A549 (cell line): Measurements from ENCODE around the gene SLC45A1.

Experiments
- BHLHE40 ChIP-seq: IDR thresholded peaks from 2 replicates; pipeline ENCODE4 v1.6.1; 2012; ENCODE audit warnings: low read depth, low read length, inconsistent platforms
- CBX8 ChIP-seq: fragments of 200-600 bp; sonication (generic); IDR thresholded peaks from 2 replicates; pipeline ENCODE4 v1.6.1; 2016
- CHD2 ChIP-seq: fragments of 150-350 bp; IDR thresholded peaks from 2 replicates; pipeline ENCODE4 v1.6.1; 2014; ENCODE audit warnings: low read length; ENCODE audit not compliant: partially characterized antibody
- CTCF ChIP-seq: fragments of >200 bp; sonication (Bioruptor Twin); formaldehyde crosslinking; IDR thresholded peaks from 3 replicates; pipeline ENCODE4 v1.5.1; 2016
- EP300 ChIP-seq, 2 experiments: fragments of >200 bp; sonication (Bioruptor Twin); formaldehyde crosslinking; IDR thresholded peaks; 2 replicates in 1 of 2; 3 replicates in 1 of 2; pipeline ENCODE4 v1.6.1; 2016 to 2017
- HOXB5 ChIP-seq: fragments of 250-450 bp; sonication (Bioruptor Pico); IDR thresholded peaks from 2 replicates; pipeline ENCODE4 v1.5.0; 2020; ENCODE audit warnings: mild to moderate bottlenecking, moderate library complexity
- JUN ChIP-seq, 2 experiments: fragments of >200 bp; sonication (Bioruptor Twin); formaldehyde crosslinking; IDR thresholded peaks; 2 replicates in 1 of 2; 3 replicates in 1 of 2; pipeline ENCODE4 v1.6.1; 2016 to 2017
- KDM5A ChIP-seq: fragments of 200-600 bp; sonication (generic); IDR thresholded peaks from 2 replicates; pipeline ENCODE4 v1.6.1; 2016; ENCODE audit warnings: antibody characterized with exemption, mild to moderate bottlenecking
- PBX3 ChIP-seq: IDR thresholded peaks from 2 replicates; pipeline ENCODE4 v1.6.1; 2012
- PHF8 ChIP-seq: fragments of 200-600 bp; sonication (generic); IDR thresholded peaks from 2 replicates; pipeline ENCODE4 v1.6.1; 2016; ENCODE audit warnings: low read depth, mild to moderate bottlenecking, antibody characterized with exemption, moderate library complexity, borderline replicate concordance
- POLR2A ChIP-seq: IDR thresholded peaks from 2 replicates; pipeline ENCODE4 v1.6.1; 2012; ENCODE audit warnings: mild to moderate bottlenecking, low read length
- REST ChIP-seq: fragments of 200-600 bp; sonication (generic); IDR thresholded peaks from 2 replicates; pipeline ENCODE4 v1.6.1; 2016; ENCODE audit warnings: antibody characterized with exemption, mild to moderate bottlenecking, moderate library complexity
- ZSCAN20 ChIP-seq: fragments of 250-450 bp; sonication (Bioruptor Pico); IDR thresholded peaks from 2 replicates; pipeline ENCODE4 v1.8.0; 2022; ENCODE audit warnings: mild to moderate bottlenecking, moderate library complexity

DNA sequence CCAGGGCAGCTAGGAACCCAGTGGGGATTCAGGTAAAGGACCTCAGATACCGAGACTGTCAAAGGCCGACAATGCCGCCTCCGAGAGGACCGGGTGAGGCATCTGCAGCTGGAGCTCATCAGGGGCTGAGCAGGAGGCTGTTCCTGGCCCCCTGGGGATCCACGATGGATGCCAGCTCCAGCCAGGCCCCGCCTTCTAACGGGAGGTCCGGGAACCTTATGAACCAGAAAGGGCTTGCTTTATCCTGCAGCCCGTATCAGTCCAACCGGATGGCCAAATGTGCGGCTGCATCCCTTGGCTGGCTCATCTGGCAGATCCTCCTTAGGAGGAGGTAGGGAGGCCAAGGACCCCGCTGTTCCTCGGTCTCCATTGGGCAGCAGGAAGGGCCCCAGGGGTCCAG, 32.0 kb downstream of the SLC45A1 start:
- TF ChIP-seq EP300 (IDR thresholded peaks at IDR 0.05) (no peak), ZSCAN20 (no peak), KDM5A (no peak), PHF8 (no peak), PBX3 (no peak), CTCF (no peak), BHLHE40 (no peak), POLR2A (no peak), CHD2 (no peak), JUN (IDR thresholded peaks at IDR 0.05) (no peak), REST (no peak), HOXB5 (no peak), CBX8 (no peak)
